GM19193 (cell line): ENCODE data around the gene SETX.

Experiments
- POLR2A ChIP-seq: IDR thresholded peaks from 4 replicates; pipeline ENCODE4 v1.6.1; 2011; ENCODE audit not compliant: insufficient read depth, insufficient read length; ENCODE audit errors: extremely low read depth

Gene SETX

GRCh38 chr9:132226571-132227430 is 128.0 kb downstream of the SETX start:
- no peak for TF ChIP-seq POLR2A

DNA sequence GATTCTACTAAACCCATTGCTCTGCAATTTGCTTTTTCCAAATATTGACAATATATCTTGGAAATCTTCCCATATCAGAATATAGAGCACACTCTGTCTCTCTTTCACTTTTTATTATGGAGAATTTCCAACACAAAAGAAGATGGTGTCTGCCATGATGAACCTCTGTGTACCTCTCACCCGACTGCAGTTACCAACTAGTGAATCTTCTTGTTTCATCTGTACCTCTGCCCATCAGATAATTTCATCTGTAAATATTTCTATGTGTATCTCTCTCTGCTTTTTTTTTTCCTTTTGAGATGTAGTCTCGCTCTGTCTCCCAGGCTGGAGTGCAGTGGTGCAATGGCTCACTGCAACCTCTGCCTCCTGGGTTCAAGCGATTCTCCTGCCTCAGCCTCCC is 130.1 kb downstream of the SETX start:
- no peak for TF ChIP-seq POLR2A

- TF ChIP-seq POLR2A: no peak
Observed at GRCh38 chr9:132221941-132222340, 132.8 kb downstream of the SETX start.

GRCh38 chr9:132218208-132218607 is 136.6 kb downstream of the SETX start:
- TF ChIP-seq POLR2A: no peak

DNA sequence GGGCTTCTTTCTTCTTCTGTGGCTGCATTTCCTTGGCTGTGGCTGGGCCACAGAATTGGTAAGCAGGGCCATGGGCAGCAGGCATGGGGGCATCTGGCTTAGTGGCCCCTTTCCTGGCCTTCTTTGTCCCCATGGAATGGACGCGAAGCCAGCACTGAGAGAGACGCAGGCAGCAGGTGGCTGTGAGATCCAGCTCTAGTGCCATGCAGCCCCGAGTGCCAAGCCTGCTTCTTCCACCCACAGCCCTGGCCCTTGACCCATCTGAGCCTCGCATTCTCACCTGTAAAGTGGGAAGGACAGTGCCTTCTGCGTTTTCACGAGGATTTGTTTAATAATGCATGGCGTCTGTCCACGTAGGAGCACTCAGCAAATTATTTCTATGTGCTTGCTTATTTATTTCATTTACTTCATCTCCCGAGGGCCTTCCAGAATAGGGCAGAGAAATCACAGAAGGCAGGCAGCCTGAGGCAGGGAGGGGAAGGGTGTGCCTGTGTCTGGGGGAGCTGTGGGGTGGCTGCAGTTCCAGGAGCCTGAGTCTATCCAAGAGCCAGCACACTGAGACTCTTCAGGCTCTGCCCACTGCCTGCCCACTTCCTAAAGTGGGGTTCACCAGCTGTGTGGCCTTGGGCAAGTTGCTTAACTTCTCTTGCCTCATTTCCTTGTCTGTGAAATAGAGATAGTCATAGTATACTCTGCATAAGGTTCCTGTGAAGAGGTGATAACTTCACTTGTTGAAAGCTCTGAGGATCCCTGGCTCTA is 137.7 kb downstream of the SETX start:
- no peak for TF ChIP-seq POLR2A

DNA sequence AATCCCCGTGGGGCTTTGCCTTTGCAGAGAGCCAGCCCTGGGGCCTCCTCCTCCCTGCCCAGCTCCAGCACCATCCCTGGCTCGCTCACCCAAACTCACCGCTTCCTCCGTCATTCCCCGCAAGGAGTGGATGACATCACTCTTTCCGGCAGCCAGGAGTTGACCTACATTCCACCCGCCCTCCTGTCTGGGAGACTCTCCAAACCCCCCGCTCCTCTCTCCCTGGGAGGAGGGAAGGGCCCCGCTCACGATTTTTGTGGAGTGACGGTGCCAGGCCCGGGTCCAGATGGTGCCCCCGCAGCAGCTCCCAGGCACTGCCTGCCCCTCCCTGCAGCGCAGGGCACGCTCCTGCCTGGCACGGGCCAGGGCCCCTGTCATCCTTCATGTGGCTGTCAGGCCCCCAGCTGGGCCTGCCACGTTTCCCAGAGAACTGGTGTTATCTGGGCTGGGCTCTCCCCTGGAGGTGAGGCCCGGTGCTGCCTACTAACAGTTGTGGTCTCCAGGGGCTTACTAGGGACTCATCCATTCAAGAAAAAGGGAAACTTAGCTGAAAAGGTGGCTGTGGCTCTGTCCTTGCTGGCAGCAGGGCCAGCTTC is 140.7 kb downstream of the SETX start:
- no peak for TF ChIP-seq POLR2A

DNA sequence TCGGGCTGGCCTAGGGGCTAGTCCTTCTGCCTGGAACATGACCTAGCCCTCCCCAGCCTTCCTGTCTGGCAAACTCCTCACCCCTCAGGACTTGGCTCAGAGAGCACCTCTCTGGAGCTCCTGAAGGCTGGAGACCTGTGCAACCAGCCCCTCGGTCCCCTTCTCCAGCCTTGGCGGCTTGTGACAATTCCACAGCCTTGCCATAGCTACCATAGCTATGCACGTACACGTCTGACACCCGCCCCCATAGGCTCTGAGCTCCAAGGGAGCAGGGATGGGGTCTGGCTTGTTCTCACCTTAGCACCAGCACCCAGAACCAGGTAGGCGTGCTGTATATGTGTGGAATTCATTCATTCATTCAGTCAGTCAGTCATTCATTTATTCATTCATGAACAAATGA is 143.2 kb downstream of the SETX start:
- TF ChIP-seq POLR2A: no peak
